ENCODE data around the gene KCNIP4. TPM values are rescaled to one million over a fixed set of nuclear protein-coding genes. Genes with fewer than 3 reads are reported as not detected.

The KCNIP4 gene
- total and polyA plus RNA-seq, 2 of the 8 experiments (the other 6 are each of a cell fraction or from before 2014, with no cell fraction given): 0.06 TPM; not detected in 1

DNA sequence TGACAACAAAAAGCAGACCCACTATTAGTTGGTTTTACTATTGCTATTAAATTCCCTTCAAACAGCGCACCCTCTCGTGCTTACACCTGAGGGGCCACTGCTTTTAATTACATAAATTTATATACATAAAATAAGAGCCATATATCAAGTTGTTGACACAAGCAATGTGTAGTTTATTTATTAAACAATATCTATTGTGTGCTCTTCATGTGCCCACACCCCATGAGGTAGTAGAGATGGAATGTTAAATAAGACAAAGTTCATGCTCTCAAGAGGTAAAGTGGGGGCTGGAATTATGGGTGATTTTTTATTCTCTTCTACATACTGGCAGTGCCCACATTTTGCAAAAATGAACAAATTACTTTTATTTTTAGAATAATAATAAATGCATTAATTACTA is 47.3 kb downstream of the KCNIP4 start:
- H3K4ac ChIP-seq (replicated peaks; ENCODE audit: insufficient read length, low read depth, low read length): no peak overlapping the region
- no peak overlapping the region for H4K8ac ChIP-seq (ENCODE audit: extremely low read depth, insufficient read depth, low read length)
- no peak overlapping the region for H3K18ac ChIP-seq (ENCODE audit: extremely low read depth, low read length)
- H3K27ac ChIP-seq (ENCODE audit: low read depth, low read length): no peak overlapping the region
- 100% methylated on average over 2 of the region's 2 CpGs; no CpG with 5 or more reads in 1 of the 2 experiments for WGBS, 2 experiments (ENCODE audit: extremely low coverage in 1 of 2, insufficient coverage in 1 of 2, insufficient read length in 1 of 2, insufficient replicate concordance in 2 of 2, low coverage in 1 of 2, low lambda C conversion rate in 2 of 2, missing lambda C conversion rate in 1 of 2)
- no peaks in the 10 kb centered on the region for H4K20me1 ChIP-seq (replicated peaks in 1 of 2; ENCODE audit: control insufficient read depth in 1 of 2, insufficient read depth in 2 of 2, low read length in 2 of 2)
- H3K4me3 ChIP-seq (ENCODE audit: extremely low read depth in 1 of 4, insufficient read depth in 2 of 4, low read depth in 3 of 4, low read length in 4 of 4): no peak overlapping the region
- H3K27me3 ChIP-seq (replicated peaks in 1 of 4; ENCODE audit: control insufficient read depth in 3 of 4, extremely low read depth in 1 of 4, insufficient read depth in 3 of 4, low read length in 3 of 4): no peaks in the 10 kb centered on the region
- H2BK20ac ChIP-seq (ENCODE audit: low read length): no peak overlapping the region
- no peak overlapping the region for H2AFZ ChIP-seq (ENCODE audit: low read length)
- no peaks in the 10 kb centered on the region for H3K36me3 ChIP-seq (ENCODE audit: control insufficient read depth in 2 of 4, insufficient read depth in 4 of 4, low read length in 3 of 4)
- no peak overlapping the region for H2BK12ac ChIP-seq (ENCODE audit: low read depth, low read length)
- no peak overlapping the region for H3K4me2 ChIP-seq (ENCODE audit: insufficient read depth in 1 of 2, low read depth in 2 of 2, low read length in 2 of 2)
- no peaks in the 10 kb centered on the region for H3K4me1 ChIP-seq (replicated peaks in 1 of 4; ENCODE audit: control insufficient read depth in 3 of 4, insufficient read depth in 4 of 4, low read length in 3 of 4)
- ChIA-PET CTCF (ENCODE audit: partially characterized antibody) (no interaction called here), POLR2A (ENCODE audit: partially characterized antibody) (no interaction called here)
- H3K14ac ChIP-seq (ENCODE audit: insufficient read length): no peak overlapping the region
- H3K56ac ChIP-seq (replicated peaks; ENCODE audit: insufficient read length, low read depth, low read length): no peak overlapping the region
- no peak for DNase-seq (ENCODE audit: low read depth in 1 of 2, low spot score in 2 of 2)
- no peak overlapping the region for H2AK5ac ChIP-seq (ENCODE audit: low read depth, low read length)
- no peaks in the 10 kb centered on the region for H3K79me2 ChIP-seq (ENCODE audit: control insufficient read depth in 1 of 2, insufficient read depth in 2 of 2, low read length in 2 of 2)
- no peaks in the 10 kb centered on the region for H3K79me1 ChIP-seq (ENCODE audit: low read depth, low read length)
- H3K23ac ChIP-seq (ENCODE audit: insufficient read length): no peak overlapping the region
- H3K9me3 ChIP-seq (ENCODE audit: insufficient read depth in 2 of 2, low read depth in 1 of 2, low read length in 1 of 2): no peaks in the 10 kb centered on the region
- H2BK120ac ChIP-seq (replicated peaks; ENCODE audit: low read depth, low read length): no peak overlapping the region
- H3K23me2 ChIP-seq (ENCODE audit: low read depth, low read length): no peaks in the 10 kb centered on the region
- no peak overlapping the region for H3K9ac ChIP-seq (replicated peaks in 1 of 4; ENCODE audit: extremely low read depth in 1 of 4, low read depth in 3 of 4, low read length in 3 of 4)
- no peak for FAIRE-seq
- no peak overlapping the region for H2BK15ac ChIP-seq (ENCODE audit: low read length)
- no peak overlapping the region for H4K91ac ChIP-seq (replicated peaks; ENCODE audit: insufficient read length, low read length)
- no peak overlapping the region for H4K5ac ChIP-seq (ENCODE audit: insufficient read length, low read depth, low read length)
- no peak overlapping the region for H2BK5ac ChIP-seq (ENCODE audit: low read depth, low read length)
- TF ChIP-seq CHD1 (IDR thresholded peaks at IDR 0.05; ENCODE audit: low read depth, low read length) (no peak), POU5F1 (IDR thresholded peaks at IDR 0.05; ENCODE audit: low read depth, low read length) (no peak), KDM4A (IDR thresholded peaks at IDR 0.05; ENCODE audit: low read depth, low read length, severe bottlenecking) (no peak), SIX5 (IDR thresholded peaks at IDR 0.05; ENCODE audit: low read depth, low read length) (no peak), CBX5 (IDR thresholded peaks at IDR 0.05; ENCODE audit: low read depth, low read length) (no peak), RAD21 (IDR thresholded peaks at IDR 0.05 in 1 of 2, conservative IDR thresholded peaks at IDR 0.05 in 1 of 2; ENCODE audit: low read depth in 2 of 2, low read length in 2 of 2) (no peak), EZH2 (IDR thresholded peaks at IDR 0.05; ENCODE audit: low read depth, low read length, severe bottlenecking) (no peak), EGR1 (IDR thresholded peaks at IDR 0.05; ENCODE audit: borderline replicate concordance, low read depth, low read length) (no peak), RXRA (IDR thresholded peaks at IDR 0.05; ENCODE audit: insufficient read depth, low read depth, low read length) (no peak), JUND (IDR thresholded peaks at IDR 0.05; ENCODE audit: low read length) (no peak), EP300 (IDR thresholded peaks at IDR 0.05; ENCODE audit: borderline replicate concordance in 1 of 2, low read depth in 2 of 2, low read length in 2 of 2) (no peak)
- TF ChIP-seq, protein P1, sequence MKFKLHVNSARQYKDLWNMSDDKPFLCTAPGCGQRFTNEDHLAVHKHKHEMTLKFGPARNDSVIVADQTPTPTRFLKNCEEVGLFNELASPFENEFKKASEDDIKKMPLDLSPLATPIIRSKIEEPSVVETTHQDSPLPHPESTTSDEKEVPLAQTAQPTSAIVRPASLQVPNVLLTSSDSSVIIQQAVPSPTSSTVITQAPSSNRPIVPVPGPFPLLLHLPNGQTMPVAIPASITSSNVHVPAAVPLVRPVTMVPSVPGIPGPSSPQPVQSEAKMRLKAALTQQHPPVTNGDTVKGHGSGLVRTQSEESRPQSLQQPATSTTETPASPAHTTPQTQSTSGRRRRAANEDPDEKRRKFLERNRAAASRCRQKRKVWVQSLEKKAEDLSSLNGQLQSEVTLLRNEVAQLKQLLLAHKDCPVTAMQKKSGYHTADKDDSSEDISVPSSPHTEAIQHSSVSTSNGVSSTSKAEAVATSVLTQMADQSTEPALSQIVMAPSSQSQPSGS (IDR thresholded peaks at IDR 0.05; ENCODE audit: low read length): no peak

All from H1 (cell line).